Trophoblast cell (in vitro differentiated cells and primary cell): ENCODE results near the gene ISG20.
A peak's percentile ranks its signal among the peaks of the same experiment; 100 is the strongest.

Source experiments
- DNase-seq, 2 donors: peaks; one replicate each; pipeline ENCODE4 v3.0.0-alpha.2; 2016
- H2AFZ ChIP-seq: 2 replicates; pipeline ENCODE4 v1.6.1; 2013; ENCODE audit warnings: low read length, moderate library complexity, mild to moderate bottlenecking; ENCODE audit not compliant: insufficient read depth, poor library complexity
- H2AK5ac ChIP-seq: 2 replicates; pipeline ENCODE4 v1.6.1; 2013; ENCODE audit warnings: mild to moderate bottlenecking, low read length
- H2BK120ac ChIP-seq: 2 replicates; pipeline ENCODE4 v1.6.1; 2013; ENCODE audit warnings: low read length, mild to moderate bottlenecking, moderate library complexity; ENCODE audit not compliant: insufficient read depth, poor library complexity
- H2BK12ac ChIP-seq: 2 replicates; pipeline ENCODE4 v1.6.1; 2013; ENCODE audit warnings: mild to moderate bottlenecking, low read length, moderate library complexity
- H2BK5ac ChIP-seq: 2 replicates; pipeline ENCODE4 v1.6.1; 2013; ENCODE audit warnings: low read length, low read depth, moderate library complexity, mild to moderate bottlenecking; ENCODE audit not compliant: poor library complexity
- H3K14ac ChIP-seq: 2 replicates; pipeline ENCODE4 v1.6.1; 2013; ENCODE audit warnings: mild to moderate bottlenecking, low read length
- H3K18ac ChIP-seq: 2 replicates; pipeline ENCODE4 v1.6.1; 2013; ENCODE audit warnings: mild to moderate bottlenecking, low read length
- H3K23ac ChIP-seq: 2 replicates; pipeline ENCODE4 v1.6.1; 2013; ENCODE audit warnings: low read length
- H3K27ac ChIP-seq: 2 replicates; pipeline ENCODE4 v1.5.1; 2013; ENCODE audit warnings: low read depth, mild to moderate bottlenecking, inconsistent platforms, low read length, moderate library complexity
- H3K27me3 ChIP-seq: 2 replicates; pipeline ENCODE4 v1.6.1; 2013; ENCODE audit warnings: inconsistent platforms, mild to moderate bottlenecking, low read length, moderate library complexity; ENCODE audit not compliant: insufficient read depth
- H3K36me3 ChIP-seq, 2 experiments: 1 replicate in 1 of 2; 2 replicates in 1 of 2; pipeline ENCODE4 v1.6.1; 2013; ENCODE audit warnings: low read length in 2 of 2, mild to moderate bottlenecking in 2 of 2, moderate library complexity in 1 of 2; ENCODE audit not compliant: insufficient read depth in 2 of 2, control insufficient read depth in 1 of 2
- H3K4ac ChIP-seq: 2 replicates; pipeline ENCODE4 v1.6.1; 2013; ENCODE audit warnings: low read depth, mild to moderate bottlenecking, low read length, moderate library complexity
- H3K4me1 ChIP-seq, 2 experiments: 1 replicate in 1 of 2; 2 replicates in 1 of 2; pipeline ENCODE4 v1.6.1; 2013; ENCODE audit warnings: low read length in 2 of 2, mild to moderate bottlenecking in 2 of 2, moderate library complexity in 1 of 2; ENCODE audit not compliant: insufficient read depth in 2 of 2, control insufficient read depth in 1 of 2
- H3K4me2 ChIP-seq: 2 replicates; pipeline ENCODE4 v1.6.1; 2013; ENCODE audit warnings: inconsistent platforms, mild to moderate bottlenecking, low read length, moderate library complexity
- H3K4me3 ChIP-seq: 2 replicates; pipeline ENCODE4 v1.5.1; 2013; ENCODE audit warnings: mild to moderate bottlenecking, low read depth, low read length, inconsistent platforms
- H3K79me1 ChIP-seq: one replicate; pipeline ENCODE4 v1.6.1; 2013; ENCODE audit warnings: low read length
- H3K79me2 ChIP-seq: 2 replicates; pipeline ENCODE4 v1.6.1; 2013; ENCODE audit warnings: low read length, mild to moderate bottlenecking; ENCODE audit not compliant: control insufficient read depth, insufficient read depth, poor library complexity
- H3K9ac ChIP-seq: 2 replicates; pipeline ENCODE4 v1.6.1; 2013; ENCODE audit warnings: mild to moderate bottlenecking, low read length
- H3K9me3 ChIP-seq: 2 replicates; pipeline ENCODE4 v1.6.1; 2013; ENCODE audit warnings: low read depth, mild to moderate bottlenecking, control low read depth, inconsistent platforms, low read length; ENCODE audit not compliant: insufficient read depth
- H4K12ac ChIP-seq: 2 replicates; pipeline ENCODE4 v1.6.1; 2013; ENCODE audit warnings: low read depth, mild to moderate bottlenecking, low read length, moderate library complexity
- H4K8ac ChIP-seq: 2 replicates; pipeline ENCODE4 v1.6.1; 2013; ENCODE audit warnings: low read depth, mild to moderate bottlenecking, low read length, moderate library complexity
- H4K91ac ChIP-seq: one replicate; pipeline ENCODE4 v1.6.1; 2013; ENCODE audit warnings: low read depth, mild to moderate bottlenecking, low read length, moderate library complexity
- WGBS: extraction: QIAGEN DNeasy Blood & Tissue Kit; methylation state at CpG from one replicate; pipeline ENCODE4 v1.1.7; 2013; ENCODE audit warnings: missing lambda C conversion rate; ENCODE audit not compliant: insufficient read length, insufficient coverage; ENCODE audit errors: extremely low coverage; 5-methylcytosine and 5-hydroxymethylcytosine counted together

ISG20 gene

GRCh38 chr15:88651971-88652370, 13.2 kb downstream of the ISG20 start:
- H3K9me3 ChIP-seq = no peaks in the 10 kb centered on the region
- H3K79me1 ChIP-seq = no peaks in the 10 kb centered on the region
- H3K4me3 ChIP-seq = no peak overlapping the region
- H2BK12ac ChIP-seq = no peak overlapping the region
- no peak overlapping the region for H3K4me2 ChIP-seq
- no peak for DNase-seq
- H2BK5ac ChIP-seq = no peak overlapping the region
- H3K79me2 ChIP-seq = no peaks in the 10 kb centered on the region
- H2AK5ac ChIP-seq = no peak overlapping the region
- no peak overlapping the region for H2BK120ac ChIP-seq
- H4K12ac ChIP-seq = no peak overlapping the region
- no peaks in the 10 kb centered on the region for H3K36me3 ChIP-seq
- no peak overlapping the region for H3K9ac ChIP-seq
- no peak overlapping the region for H3K18ac ChIP-seq
- no peak overlapping the region for H3K14ac ChIP-seq
- H3K27me3 ChIP-seq = no peaks in the 10 kb centered on the region
- no peak overlapping the region for H3K23ac ChIP-seq
- H3K4me1 ChIP-seq = peaks cover 3 to 8% of the 10 kb centered on the region in 2 experiments
- WGBS = no CpG with 5 or more reads among the region's 9 CpGs
- no peak overlapping the region for H3K27ac ChIP-seq
- H4K91ac ChIP-seq = no peak overlapping the region
- no peak overlapping the region for H3K4ac ChIP-seq
- H4K8ac ChIP-seq = no peak overlapping the region
- H2AFZ ChIP-seq = no peak overlapping the region

GRCh38 chr15:88652456-88653199, 13.8 kb downstream of the ISG20 start:
- no peak overlapping the region for H4K8ac ChIP-seq
- H3K4ac ChIP-seq = no peak overlapping the region
- no CpG with 5 or more reads among the region's 8 CpGs for WGBS
- H3K9me3 ChIP-seq = no peaks in the 10 kb centered on the region
- H3K79me1 ChIP-seq = no peaks in the 10 kb centered on the region
- H3K79me2 ChIP-seq = no peaks in the 10 kb centered on the region
- H2BK5ac ChIP-seq = no peak overlapping the region
- H3K4me2 ChIP-seq = no peak overlapping the region
- H3K23ac ChIP-seq = no peak overlapping the region
- no peak overlapping the region for H3K9ac ChIP-seq
- no peaks in the 10 kb centered on the region for H3K27me3 ChIP-seq
- peaks cover 8 to 9% of the 10 kb centered on the region in 2 experiments for H3K4me1 ChIP-seq
- H2AK5ac ChIP-seq = no peak overlapping the region
- H3K18ac ChIP-seq = no peak overlapping the region
- no peak for DNase-seq
- no peak overlapping the region for H2BK12ac ChIP-seq
- H4K91ac ChIP-seq = no peak overlapping the region
- H2BK120ac ChIP-seq = no peak overlapping the region
- no peak overlapping the region for H4K12ac ChIP-seq
- no peak overlapping the region for H3K27ac ChIP-seq
- H3K14ac ChIP-seq = no peak overlapping the region
- H3K36me3 ChIP-seq = no peaks in the 10 kb centered on the region
- no peak overlapping the region for H3K4me3 ChIP-seq
- H2AFZ ChIP-seq = no peak overlapping the region

- Histone ChIP-seq H3K23ac (no peak overlapping the region), H3K18ac (no peak overlapping the region), H4K8ac (no peak overlapping the region), H3K9me3 (no peaks in the 10 kb centered on the region), H3K9ac (no peak overlapping the region), H4K12ac (no peak overlapping the region), H2BK120ac (no peak overlapping the region), H4K91ac (no peak overlapping the region), H3K4me1 (peaks cover 12 to 14% of the 10 kb centered on the region in 2 experiments), H2AFZ (no peak overlapping the region), H2BK12ac (no peak overlapping the region), H3K79me1 (no peaks in the 10 kb centered on the region), H3K27ac (no peak overlapping the region), H2AK5ac (no peak overlapping the region), H3K4me2 (no peak overlapping the region), H3K79me2 (no peaks in the 10 kb centered on the region), H3K14ac (no peak overlapping the region), H3K4ac (no peak overlapping the region), H3K36me3 (no peaks in the 10 kb centered on the region), H3K4me3 (no peak overlapping the region), H2BK5ac (no peak overlapping the region), H3K27me3 (no peaks in the 10 kb centered on the region)
- DNase-seq = peak in 1 of 2 donors; percentile 38
- no CpG with 5 or more reads among the region's 13 CpGs for WGBS
These were observed 14.6 kb downstream of the ISG20 start for GRCh38 chr15:88653200-88654064.

GRCh38 chr15:88654430-88655102, 15.8 kb downstream of the ISG20 start:
- Histone ChIP-seq H3K27ac (no peak overlapping the region), H3K36me3 (no peaks in the 10 kb centered on the region), H2BK12ac (no peak overlapping the region), H3K9ac (no peak overlapping the region), H3K4ac (no peak overlapping the region), H3K27me3 (no peaks in the 10 kb centered on the region), H4K91ac (no peak overlapping the region), H2AK5ac (no peak overlapping the region), H3K4me3 (no peak overlapping the region), H3K4me2 (no peak overlapping the region), H2AFZ (no peak overlapping the region), H3K23ac (no peak overlapping the region), H3K79me1 (no peaks in the 10 kb centered on the region), H4K8ac (no peak overlapping the region), H4K12ac (no peak overlapping the region), H3K4me1 (peaks cover 20 to 21% of the 10 kb centered on the region in 2 experiments), H3K14ac (no peak overlapping the region), H3K79me2 (no peaks in the 10 kb centered on the region), H3K18ac (no peak overlapping the region), H3K9me3 (no peaks in the 10 kb centered on the region), H2BK120ac (no peak overlapping the region), H2BK5ac (no peak overlapping the region)
- no peak for DNase-seq
- WGBS = no CpG with 5 or more reads among the region's 18 CpGs
